H9 (cell line): ENCODE measurements around the gene CADM1. TPM values are rescaled to one million over a fixed set of nuclear protein-coding genes. Genes with fewer than 3 reads are reported as not detected.

ENCODE experiments used
- DNase-seq: peaks from one replicate; pipeline ENCODE4 v3.0.0-alpha.2; 2017
- H2AFZ ChIP-seq: one replicate; pipeline ENCODE4 v1.6.1; 2013; ENCODE audit warnings: mild to moderate bottlenecking, low read length, control low read depth, moderate library complexity
- H2AK5ac ChIP-seq: 2 replicates; pipeline ENCODE4 v1.6.1; 2013; ENCODE audit warnings: low read length, control low read depth, mixed read lengths; ENCODE audit not compliant: insufficient read length
- H2BK120ac ChIP-seq: one replicate; pipeline ENCODE4 v1.6.1; 2013; ENCODE audit warnings: low read depth, mild to moderate bottlenecking, low read length, control low read depth, inconsistent platforms; ENCODE audit not compliant: poor library complexity, severe bottlenecking
- H2BK12ac ChIP-seq: 2 replicates; pipeline ENCODE4 v1.6.1; 2013; ENCODE audit warnings: low read length, control low read depth, mixed read lengths, low read depth; ENCODE audit not compliant: insufficient read length
- H2BK15ac ChIP-seq: 2 replicates; pipeline ENCODE4 v1.6.1; 2013; ENCODE audit warnings: low read depth, low read length, control low read depth
- H2BK20ac ChIP-seq: one replicate; pipeline ENCODE4 v1.6.1; 2013; ENCODE audit warnings: low read depth, mild to moderate bottlenecking, low read length, control low read depth, inconsistent platforms; ENCODE audit not compliant: poor library complexity, severe bottlenecking
- H2BK5ac ChIP-seq: 2 replicates; pipeline ENCODE4 v1.6.1; 2013; ENCODE audit warnings: low read length, control low read depth, mixed read lengths; ENCODE audit not compliant: insufficient read length
- H3K14ac ChIP-seq: 2 replicates; pipeline ENCODE4 v1.6.1; 2013; ENCODE audit warnings: low read length, control low read depth; ENCODE audit not compliant: insufficient read depth
- H3K18ac ChIP-seq: 2 replicates; pipeline ENCODE4 v1.6.1; 2013; ENCODE audit warnings: low read depth, mild to moderate bottlenecking, mixed read lengths, low read length, control low read depth; ENCODE audit not compliant: insufficient read length
- H3K23ac ChIP-seq: 2 replicates; pipeline ENCODE4 v1.6.1; 2013; ENCODE audit warnings: low read length, control low read depth, mixed read lengths, low read depth; ENCODE audit not compliant: insufficient read length
- H3K23me2 ChIP-seq: 2 replicates; pipeline ENCODE4 v1.6.1; 2013; ENCODE audit warnings: low read depth, mild to moderate bottlenecking, mixed read lengths, low read length, control low read depth; ENCODE audit not compliant: insufficient read length, poor library complexity, severe bottlenecking
- H3K27ac ChIP-seq: 2 replicates; pipeline ENCODE4 v1.5.1; 2013; ENCODE audit warnings: low read length, control low read depth, mixed read lengths, low read depth; ENCODE audit not compliant: insufficient read length
- H3K27me3 ChIP-seq: 2 replicates; pipeline ENCODE4 v1.6.1; 2013; ENCODE audit warnings: low read length, control low read depth, inconsistent platforms; ENCODE audit not compliant: insufficient read depth
- H3K4ac ChIP-seq: 2 replicates; pipeline ENCODE4 v1.6.1; 2013; ENCODE audit warnings: low read depth, mild to moderate bottlenecking, control low read depth, inconsistent platforms, low read length, moderate library complexity
- H3K4me1 ChIP-seq: 2 replicates; pipeline ENCODE4 v1.6.1; 2013; ENCODE audit warnings: low read length, control low read depth, inconsistent platforms; ENCODE audit not compliant: insufficient read depth
- H3K4me2 ChIP-seq: 2 replicates; pipeline ENCODE4 v1.6.1; 2013; ENCODE audit warnings: low read length, control low read depth, mixed read lengths; ENCODE audit not compliant: insufficient read length, insufficient read depth
- H3K56ac ChIP-seq: 2 replicates; pipeline ENCODE4 v1.6.1; 2013; ENCODE audit warnings: low read depth, mild to moderate bottlenecking, mixed read lengths, low read length, control low read depth; ENCODE audit not compliant: insufficient read length
- H3K79me1 ChIP-seq: 2 replicates; pipeline ENCODE4 v1.6.1; 2013; ENCODE audit warnings: low read depth, mild to moderate bottlenecking, moderate library complexity, low read length, control low read depth, inconsistent platforms; ENCODE audit not compliant: insufficient read depth, poor library complexity, severe bottlenecking
- H3K79me2 ChIP-seq: 2 replicates; pipeline ENCODE4 v1.6.1; 2013; ENCODE audit warnings: low read length, control low read depth, inconsistent platforms; ENCODE audit not compliant: insufficient read depth
- H3K9ac ChIP-seq: 2 replicates; pipeline ENCODE4 v1.6.1; 2013; ENCODE audit warnings: low read length, control low read depth, mixed read lengths; ENCODE audit not compliant: insufficient read length; ENCODE audit errors: extremely low read depth
- H3K9me3 ChIP-seq: one replicate; pipeline ENCODE4 v1.6.1; 2013; ENCODE audit warnings: low read depth, low read length, inconsistent platforms; ENCODE audit not compliant: control insufficient read depth
- H3T11ph ChIP-seq: one replicate; pipeline ENCODE4 v1.6.1; 2013; ENCODE audit warnings: mild to moderate bottlenecking, low read length, control low read depth, inconsistent platforms
- H4K20me1 ChIP-seq: one replicate; pipeline ENCODE4 v1.6.1; 2013; ENCODE audit not compliant: control insufficient read depth, insufficient read length, insufficient read depth
- H4K5ac ChIP-seq: 2 replicates; pipeline ENCODE4 v1.6.1; 2013; ENCODE audit warnings: low read depth, mild to moderate bottlenecking, mixed read lengths, low read length, control low read depth; ENCODE audit not compliant: insufficient read length
- H4K8ac ChIP-seq: replicated peaks from 2 replicates; pipeline ENCODE4 v1.6.1; 2013; ENCODE audit warnings: low read length, control low read depth, mixed read lengths, low read depth; ENCODE audit not compliant: insufficient read length
- H4K91ac ChIP-seq: 2 replicates; pipeline ENCODE4 v1.6.1; 2013; ENCODE audit warnings: low read depth, mild to moderate bottlenecking, moderate library complexity, mixed read lengths, low read length, control low read depth; ENCODE audit not compliant: insufficient read length
- H3K27ac Mint-ChIP-seq, 3 experiments: 2 replicates in 2 of 3; 3 replicates in 1 of 3; pipeline ENCODE4 v1.8.0; 2020 to 2021; ENCODE audit warnings: mixed read lengths in 3 of 3, mild to moderate bottlenecking in 1 of 3, moderate library complexity in 1 of 3
- H3K27me3 Mint-ChIP-seq: 2 replicates; pipeline ENCODE4 v1.8.0; 2021; ENCODE audit warnings: low read depth, mild to moderate bottlenecking, moderate library complexity, mixed read lengths
- H3K36me3 Mint-ChIP-seq, 3 experiments: 2 replicates in 2 of 3; 3 replicates in 1 of 3; pipeline ENCODE4 v1.8.0; 2020 to 2021; ENCODE audit warnings: low read depth in 3 of 3, mixed read lengths in 3 of 3; ENCODE audit not compliant: insufficient read depth in 1 of 3
- H3K4me1 Mint-ChIP-seq, 2 experiments: 2 replicates each; pipeline ENCODE4 v1.8.0; 2020; ENCODE audit warnings: mixed read lengths in 2 of 2
- H3K4me3 Mint-ChIP-seq, 2 experiments: 2 replicates in 1 of 2; 3 replicates in 1 of 2; pipeline ENCODE4 v1.8.0; 2020 to 2021; ENCODE audit warnings: mild to moderate bottlenecking in 2 of 2, mixed read lengths in 2 of 2, moderate library complexity in 1 of 2
- H3K9me3 Mint-ChIP-seq, 2 experiments: 2 replicates in 1 of 2; 3 replicates in 1 of 2; pipeline ENCODE4 v1.8.0; 2020; ENCODE audit warnings: mild to moderate bottlenecking in 2 of 2, mixed read lengths in 2 of 2, moderate library complexity in 1 of 2
- CTCF ChIP-seq: fragments of 200-600 bp; sonication (generic); conservative IDR thresholded peaks from 3 replicates; pipeline ENCODE4 v1.8.0; 2021; ENCODE audit warnings: antibody characterized with exemption, mild to moderate bottlenecking
- total RNA-seq: library from RNA; stranded (reverse); gene quantifications from 2 replicates; pipeline ENCODE4 v1.2.1, GENCODE V29; 2021

The CADM1 gene
- total RNA-seq, 1 experiment from 2014 or later, result 11.9 TPM

DNA sequence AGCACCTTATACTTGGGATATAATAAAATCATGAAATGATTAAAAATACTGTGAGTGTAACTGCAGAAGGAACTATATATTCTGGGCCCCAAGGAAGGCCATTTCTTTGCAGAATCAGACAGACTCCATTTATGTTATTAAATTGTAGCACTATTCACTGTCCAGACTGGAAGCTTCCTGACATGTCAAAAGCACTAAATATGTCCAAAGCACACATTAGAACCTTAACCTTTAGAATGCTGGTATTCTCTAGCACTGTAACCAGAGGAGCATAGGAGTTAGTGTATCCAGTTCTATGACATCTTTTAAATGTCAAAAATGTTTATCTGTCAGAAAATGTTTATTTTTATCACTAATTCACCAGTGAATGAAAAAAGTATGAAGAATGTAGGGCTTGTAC lies 246.9 kb downstream of the CADM1 start:
- Histone ChIP-seq H2BK12ac (no peak overlapping the region), H3K18ac (no peak overlapping the region), H3K27ac (no peak overlapping the region), H3K79me2 (no peaks in the 10 kb centered on the region), H3K4me1 (peaks cover 5% of the 10 kb centered on the region), H3K9ac (no peak overlapping the region), H3K79me1 (no peaks in the 10 kb centered on the region), H2BK20ac (no peak overlapping the region), H2AFZ (no peak overlapping the region), H3K27me3 (no peaks in the 10 kb centered on the region), H3K9me3 (no peaks in the 10 kb centered on the region), H3T11ph (no peak overlapping the region), H4K91ac (no peak overlapping the region), H3K23ac (no peak overlapping the region), H4K5ac (no peak overlapping the region), H2BK120ac (no peak overlapping the region), H4K8ac (no peak overlapping the region), H3K23me2 (no peaks in the 10 kb centered on the region), H3K56ac (no peak overlapping the region), H2AK5ac (no peak overlapping the region), H3K4ac (no peak overlapping the region), H4K20me1 (no peaks in the 10 kb centered on the region), H2BK15ac (no peak overlapping the region), H3K4me2 (no peak overlapping the region), H3K14ac (no peak overlapping the region), H2BK5ac (no peak overlapping the region)
- no peaks in the 10 kb centered on the region; a peak in 2 of 7 replicates for H3K36me3 Mint-ChIP-seq
- H3K27me3 Mint-ChIP-seq, result peaks cover 3% of the 10 kb centered on the region
- peaks cover 17 to 43% of the 10 kb centered on the region in 2 experiments for H3K4me1 Mint-ChIP-seq
- no peak for DNase-seq
- H3K27ac Mint-ChIP-seq, result no peak overlapping the region
- H3K4me3 Mint-ChIP-seq, result no peak overlapping the region
- TF ChIP-seq CTCF, result no peak
- H3K9me3 Mint-ChIP-seq, result no peaks in the 10 kb centered on the region; a peak in 1 of 5 replicates
